Measurements from ENCODE around the gene HOXB4.
A peak's percentile ranks its signal among the peaks of the same experiment; 100 is the strongest.

The HOXB4 gene

GRCh38 chr17:48578616-48579470 is 693 bp upstream of the HOXB4 start:
- H3K4me1 ChIP-seq (ENCODE audit: control insufficient read depth in 1 of 2, insufficient read depth in 2 of 2, low read length in 2 of 2): peaks cover 0 to 11% of the 10 kb centered on the region in 2 donors
- no peaks in the 10 kb centered on the region for H3K9me3 ChIP-seq (ENCODE audit: control insufficient read depth in 1 of 2, low read length in 2 of 2)
- no peaks in the 10 kb centered on the region for H3K36me3 ChIP-seq (ENCODE audit: control insufficient read depth in 1 of 2, insufficient read depth in 2 of 2, low read length in 2 of 2)
- peak overlapping the region; percentile 77 for H3K27ac ChIP-seq (ENCODE audit: low read depth, low read length)
- peaks cover 57 to 87% of the 10 kb centered on the region in 2 donors for H3K27me3 ChIP-seq (ENCODE audit: control insufficient read depth in 1 of 2, insufficient read depth in 2 of 2, low read length in 2 of 2)
- H3K4me3 ChIP-seq (ENCODE audit: low read depth in 1 of 2, low read length in 2 of 2): peak overlapping the region; percentile 57 to 59
- peak overlapping the region; percentile 37 to 69 for H3K9ac ChIP-seq (ENCODE audit: low read depth in 1 of 2, low read length in 2 of 2)

GRCh38 chr17:48577330-48577945 is 712 bp downstream of the HOXB4 start:
- H3K27ac ChIP-seq (ENCODE audit: low read depth, low read length): peak overlapping the region; percentile 57
- H3K4me3 ChIP-seq (ENCODE audit: low read depth in 1 of 2, low read length in 2 of 2): peak overlapping the region; percentile 52 to 57
- H3K9ac ChIP-seq (ENCODE audit: low read depth in 1 of 2, low read length in 2 of 2): peak overlapping the region; percentile 46 to 54
- peaks cover 58 to 87% of the 10 kb centered on the region in 2 donors for H3K27me3 ChIP-seq (ENCODE audit: control insufficient read depth in 1 of 2, insufficient read depth in 2 of 2, low read length in 2 of 2)
- H3K36me3 ChIP-seq (ENCODE audit: control insufficient read depth in 1 of 2, insufficient read depth in 2 of 2, low read length in 2 of 2): no peaks in the 10 kb centered on the region
- no peaks in the 10 kb centered on the region for H3K9me3 ChIP-seq (ENCODE audit: control insufficient read depth in 1 of 2, low read length in 2 of 2)
- peaks cover 0 to 5% of the 10 kb centered on the region in 2 donors for H3K4me1 ChIP-seq (ENCODE audit: control insufficient read depth in 1 of 2, insufficient read depth in 2 of 2, low read length in 2 of 2)

GRCh38 chr17:48576479-48577309 is 1.5 kb downstream of the HOXB4 start:
- Histone ChIP-seq H3K36me3 (ENCODE audit: control insufficient read depth in 1 of 2, insufficient read depth in 2 of 2, low read length in 2 of 2) (no peaks in the 10 kb centered on the region), H3K9ac (ENCODE audit: low read depth in 1 of 2, low read length in 2 of 2) (peak overlapping the region; percentile 46 to 54), H3K4me1 (ENCODE audit: control insufficient read depth in 1 of 2, insufficient read depth in 2 of 2, low read length in 2 of 2) (peaks cover 0 to 5% of the 10 kb centered on the region in 2 donors), H3K27me3 (ENCODE audit: control insufficient read depth in 1 of 2, insufficient read depth in 2 of 2, low read length in 2 of 2) (peaks cover 62 to 87% of the 10 kb centered on the region in 2 donors), H3K9me3 (ENCODE audit: control insufficient read depth in 1 of 2, low read length in 2 of 2) (no peaks in the 10 kb centered on the region), H3K4me3 (ENCODE audit: low read depth in 1 of 2, low read length in 2 of 2) (peak overlapping the region; percentile 52 to 57), H3K27ac (ENCODE audit: low read depth, low read length) (peak overlapping the region; percentile 81)

GRCh38 chr17:48575673-48576478 is 2.3 kb downstream of the HOXB4 start:
- Histone ChIP-seq H3K4me3 (ENCODE audit: low read depth in 1 of 2, low read length in 2 of 2) (peak overlapping the region in 1 of 2 donors; percentile 9), H3K27me3 (ENCODE audit: control insufficient read depth in 1 of 2, insufficient read depth in 2 of 2, low read length in 2 of 2) (peaks cover 62 to 87% of the 10 kb centered on the region in 2 donors), H3K27ac (ENCODE audit: low read depth, low read length) (peak overlapping the region; percentile 81), H3K4me1 (ENCODE audit: control insufficient read depth in 1 of 2, insufficient read depth in 2 of 2, low read length in 2 of 2) (peaks cover 0 to 5% of the 10 kb centered on the region in 2 donors), H3K9ac (ENCODE audit: low read depth in 1 of 2, low read length in 2 of 2) (peak overlapping the region; percentile 3 to 9), H3K9me3 (ENCODE audit: control insufficient read depth in 1 of 2, low read length in 2 of 2) (no peaks in the 10 kb centered on the region), H3K36me3 (ENCODE audit: control insufficient read depth in 1 of 2, insufficient read depth in 2 of 2, low read length in 2 of 2) (no peaks in the 10 kb centered on the region)

GRCh38 chr17:48575066-48575582 is 3.0 kb downstream of the HOXB4 start:
- H3K27me3 ChIP-seq (ENCODE audit: control insufficient read depth in 1 of 2, insufficient read depth in 2 of 2, low read length in 2 of 2): peaks cover 62 to 87% of the 10 kb centered on the region in 2 donors
- H3K4me1 ChIP-seq (ENCODE audit: control insufficient read depth in 1 of 2, insufficient read depth in 2 of 2, low read length in 2 of 2): peaks cover 0 to 5% of the 10 kb centered on the region in 2 donors
- H3K9me3 ChIP-seq (ENCODE audit: control insufficient read depth in 1 of 2, low read length in 2 of 2): no peaks in the 10 kb centered on the region
- H3K4me3 ChIP-seq (ENCODE audit: low read depth in 1 of 2, low read length in 2 of 2): no peak overlapping the region
- no peak overlapping the region for H3K9ac ChIP-seq (ENCODE audit: low read depth in 1 of 2, low read length in 2 of 2)
- no peaks in the 10 kb centered on the region for H3K36me3 ChIP-seq (ENCODE audit: control insufficient read depth in 1 of 2, insufficient read depth in 2 of 2, low read length in 2 of 2)
- peak overlapping the region; percentile 30 for H3K27ac ChIP-seq (ENCODE audit: low read depth, low read length)

- Histone ChIP-seq H3K36me3 (ENCODE audit: control insufficient read depth in 1 of 2, insufficient read depth in 2 of 2, low read length in 2 of 2) (no peaks in the 10 kb centered on the region), H3K9me3 (ENCODE audit: control insufficient read depth in 1 of 2, low read length in 2 of 2) (no peaks in the 10 kb centered on the region), H3K27me3 (ENCODE audit: control insufficient read depth in 1 of 2, insufficient read depth in 2 of 2, low read length in 2 of 2) (peaks cover 64 to 89% of the 10 kb centered on the region in 2 donors), H3K4me3 (ENCODE audit: low read depth in 1 of 2, low read length in 2 of 2) (peak overlapping the region in 1 of 2 donors; percentile 23), H3K9ac (ENCODE audit: low read depth in 1 of 2, low read length in 2 of 2) (no peak overlapping the region), H3K4me1 (ENCODE audit: control insufficient read depth in 1 of 2, insufficient read depth in 2 of 2, low read length in 2 of 2) (peaks cover 4 to 5% of the 10 kb centered on the region in 2 donors), H3K27ac (ENCODE audit: low read depth, low read length) (no peak overlapping the region)
Measured at GRCh38 chr17:48574505-48575065, 3.6 kb downstream of the HOXB4 start.

- Histone ChIP-seq H3K4me1 (ENCODE audit: control insufficient read depth in 1 of 2, insufficient read depth in 2 of 2, low read length in 2 of 2) (peaks cover 4 to 11% of the 10 kb centered on the region in 2 donors), H3K4me3 (ENCODE audit: low read depth in 1 of 2, low read length in 2 of 2) (peak overlapping the region; percentile 4 to 53), H3K36me3 (ENCODE audit: control insufficient read depth in 1 of 2, insufficient read depth in 2 of 2, low read length in 2 of 2) (no peaks in the 10 kb centered on the region), H3K27ac (ENCODE audit: low read depth, low read length) (peak overlapping the region; percentile 70), H3K9me3 (ENCODE audit: control insufficient read depth in 1 of 2, low read length in 2 of 2) (no peaks in the 10 kb centered on the region), H3K9ac (ENCODE audit: low read depth in 1 of 2, low read length in 2 of 2) (peak overlapping the region; percentile 53 to 54), H3K27me3 (ENCODE audit: control insufficient read depth in 1 of 2, insufficient read depth in 2 of 2, low read length in 2 of 2) (peaks cover 72 to 93% of the 10 kb centered on the region in 2 donors)
Measured at GRCh38 chr17:48571826-48572417, 6.2 kb downstream of the HOXB4 start.

GRCh38 chr17:48571024-48571818 is 6.9 kb downstream of the HOXB4 start:
- H3K9ac ChIP-seq (ENCODE audit: low read depth in 1 of 2, low read length in 2 of 2): peak overlapping the region; percentile 53 to 54
- no peaks in the 10 kb centered on the region for H3K9me3 ChIP-seq (ENCODE audit: control insufficient read depth in 1 of 2, low read length in 2 of 2)
- H3K27me3 ChIP-seq (ENCODE audit: control insufficient read depth in 1 of 2, insufficient read depth in 2 of 2, low read length in 2 of 2): peaks cover 77 to 95% of the 10 kb centered on the region in 2 donors
- peaks cover 7 to 15% of the 10 kb centered on the region in 2 donors for H3K4me1 ChIP-seq (ENCODE audit: control insufficient read depth in 1 of 2, insufficient read depth in 2 of 2, low read length in 2 of 2)
- no peaks in the 10 kb centered on the region for H3K36me3 ChIP-seq (ENCODE audit: control insufficient read depth in 1 of 2, insufficient read depth in 2 of 2, low read length in 2 of 2)
- H3K27ac ChIP-seq (ENCODE audit: low read depth, low read length): peak overlapping the region; percentile 70
- H3K4me3 ChIP-seq (ENCODE audit: low read depth in 1 of 2, low read length in 2 of 2): peak overlapping the region; percentile 32 to 53

Data from duodenal mucosa (tissue), 2 donors.